ENCODE results near the gene HOXB6.

HOXB6 gene

DNA sequence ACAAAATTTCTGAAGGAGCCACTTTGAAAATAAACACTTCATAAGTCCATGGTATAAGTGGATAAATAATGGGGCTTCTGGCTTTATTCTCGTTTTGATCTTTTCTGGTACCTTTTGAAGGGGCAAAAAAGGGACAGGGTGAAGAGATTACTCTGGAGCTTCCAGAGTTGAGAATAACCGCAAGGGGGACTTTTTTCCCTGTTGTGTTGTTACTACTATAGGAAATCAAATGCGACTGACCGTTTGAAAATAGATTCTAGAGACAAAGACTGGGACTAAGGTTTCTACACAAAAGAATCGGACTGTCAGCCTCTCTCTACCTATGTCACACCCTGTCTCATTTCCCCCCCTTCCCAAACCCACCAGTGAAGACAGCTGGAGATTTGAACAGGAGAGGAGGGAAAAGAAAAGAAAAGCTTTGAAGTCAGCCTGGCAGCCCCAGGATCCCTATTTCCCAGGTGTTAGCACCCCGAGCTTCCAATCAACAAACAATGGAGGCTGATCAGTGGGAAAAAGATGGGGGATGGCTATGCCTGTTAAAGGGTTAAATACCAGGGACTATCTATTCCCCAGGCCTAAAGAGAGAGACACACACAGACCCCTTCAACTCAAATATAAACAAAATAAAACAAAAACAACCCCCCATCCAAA lies 35.0 kb downstream of the HOXB6 start:
- Histone ChIP-seq H3K27ac (ENCODE audit: extremely low read depth, low read depth, low read length) (peak overlapping the region; percentile 93), H3K4me3 (ENCODE audit: low read depth, low read length) (no peak overlapping the region), H3K36me3 (ENCODE audit: control insufficient read depth in 2 of 2, insufficient read depth in 1 of 2, low read length in 2 of 2) (peaks cover 8 to 53% of the 10 kb centered on the region in 2 experiments), H3K4me1 (ENCODE audit: control insufficient read depth, insufficient read depth, low read length) (peaks cover 98% of the 10 kb centered on the region), H3K9me3 (ENCODE audit: control insufficient read depth, insufficient read depth, low read depth, low read length) (no peaks in the 10 kb centered on the region)
- ChIA-PET POLR2A (interaction anchor here (0.8 to 1.1 kb wide), 4 partner anchors 13 to 90 kb away, joined by 3 to 5 read pairs (median 4); no protein-coding TSS in a partner anchor), CTCF (interaction anchor here (0.6 to 1.0 kb wide), 4 partner anchors 9 to 178 kb away, joined by 3 to 6 read pairs (median 3); no protein-coding TSS in a partner anchor)
- TF ChIP-seq CTCF (tag by site-specific recombination; IDR thresholded peaks at IDR 0.05) (0 out of 2 replicates have a peak, but pooled peaks have one; percentile 15), ZNF426 (tag by site-specific recombination; IDR thresholded peaks at IDR 0.05) (no peak), ZNF596 (tag by site-specific recombination; IDR thresholded peaks at IDR 0.05) (0 out of 2 replicates have a peak, but pooled peaks have one; percentile 18)

- Histone ChIP-seq H3K36me3 (ENCODE audit: control insufficient read depth in 2 of 2, insufficient read depth in 1 of 2, low read length in 2 of 2) (peaks cover 8 to 58% of the 10 kb centered on the region in 2 experiments), H3K9me3 (ENCODE audit: control insufficient read depth, insufficient read depth, low read depth, low read length) (no peaks in the 10 kb centered on the region), H3K27ac (ENCODE audit: extremely low read depth, low read depth, low read length) (peak overlapping the region; percentile 57), H3K4me3 (ENCODE audit: low read depth, low read length) (no peak overlapping the region), H3K4me1 (ENCODE audit: control insufficient read depth, insufficient read depth, low read length) (peaks cover 95% of the 10 kb centered on the region)
- POLR2A ChIA-PET, result no interaction called here
- 0 out of 2 replicates have a peak, but pooled peaks have one; percentile 8 for TF ChIP-seq ZNF76 (tag by site-specific recombination; IDR thresholded peaks at IDR 0.05; ENCODE audit: borderline replicate concordance, low read depth)
- no peak for TF ChIP-seq ZBTB7A (tag by site-specific recombination; IDR thresholded peaks at IDR 0.05; ENCODE audit: low read depth)
- TF ChIP-seq WT1 (tag by site-specific recombination; IDR thresholded peaks at IDR 0.05), result 0 out of 2 replicates have a peak, but pooled peaks have one; percentile 2
- no peak for TF ChIP-seq ZNF391 (tag by site-specific recombination; IDR thresholded peaks at IDR 0.05; ENCODE audit: borderline replicate concordance, low read depth)
- no peak for TF ChIP-seq ZNF776 (tag by site-specific recombination; IDR thresholded peaks at IDR 0.05; ENCODE audit: borderline replicate concordance)
- peak; percentile 51 for TF ChIP-seq EGR2 (tag by site-specific recombination; IDR thresholded peaks at IDR 0.05; ENCODE audit: low read depth)
- TF ChIP-seq PATZ1 (tag by site-specific recombination; IDR thresholded peaks at IDR 0.05), result no peak
- peak; percentile 27; the same call in 1 of the 2 replicates for TF ChIP-seq ZFHX2 (tag by site-specific recombination; conservative IDR thresholded peaks at IDR 0.05)
- TF ChIP-seq GLIS2 (tag by site-specific recombination; IDR thresholded peaks at IDR 0.05), result peak; percentile 25; the same call in 1 of the 2 replicates
- no peak for TF ChIP-seq TSHZ1 (tag by site-specific recombination; IDR thresholded peaks at IDR 0.05; ENCODE audit: borderline replicate concordance)
- no peak for TF ChIP-seq ZNF670 (tag by site-specific recombination; IDR thresholded peaks at IDR 0.05; ENCODE audit: low read depth)
- CTCF ChIA-PET, result interaction anchor here (0.6 to 0.8 kb wide), 2 partner anchors 10 to 303 kb away, joined by 3 read pairs; no protein-coding TSS in a partner anchor
Observed at GRCh38 chr17:48569240-48569582, 35.6 kb downstream of the HOXB6 start.
